Dermis microvascular lymphatic vessel endothelial cell (primary cell): Measurements from ENCODE around the gene DNAL4. TPM values are rescaled to one million over a fixed set of nuclear protein-coding genes. Genes with fewer than 3 reads are reported as not detected.
"Not testable (repeated sequence)": the region's sequence is repeated elsewhere in the genome, so short reads cannot be mapped to it uniquely, and the experiment has no call there.

Experiments
- DNase-seq, 2 donors: peaks; one replicate each; pipeline versions ENCODE4 v3.0.0 to v3.0.0-alpha.2; 2010; ENCODE audit warnings: low read depth in 2 of 2
- total RNA-seq: library from RNA; depleted of rRNA; stranded (reverse); fragments of >200 nt; gene quantifications from 2 replicates; pipeline ENCODE4 v1.2.1, GENCODE V29; 2014

The DNAL4 gene
- total RNA-seq, 1 donor from 2014 or later = 11.8 TPM

DNA sequence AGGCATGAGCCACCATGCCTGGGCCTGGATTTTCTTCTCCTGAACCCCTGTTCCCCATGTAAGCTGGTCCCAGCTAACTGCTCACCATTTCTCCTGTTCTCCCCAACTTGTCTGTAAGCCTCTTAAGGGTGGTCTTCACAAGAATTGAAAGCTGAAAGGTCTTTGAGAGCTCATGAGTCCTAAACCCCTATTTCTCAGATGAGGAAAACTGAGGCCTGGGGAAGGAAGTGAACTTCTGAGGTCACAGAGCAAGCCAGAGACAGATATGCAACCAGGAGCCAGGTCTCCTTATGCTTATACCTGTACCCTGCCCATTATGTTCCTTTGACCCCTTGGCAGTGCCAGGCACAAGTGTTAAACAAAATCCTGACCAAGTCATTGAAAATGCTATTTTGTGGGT, 33.6 kb upstream of the DNAL4 start:
- DNase-seq = no peak

DNA sequence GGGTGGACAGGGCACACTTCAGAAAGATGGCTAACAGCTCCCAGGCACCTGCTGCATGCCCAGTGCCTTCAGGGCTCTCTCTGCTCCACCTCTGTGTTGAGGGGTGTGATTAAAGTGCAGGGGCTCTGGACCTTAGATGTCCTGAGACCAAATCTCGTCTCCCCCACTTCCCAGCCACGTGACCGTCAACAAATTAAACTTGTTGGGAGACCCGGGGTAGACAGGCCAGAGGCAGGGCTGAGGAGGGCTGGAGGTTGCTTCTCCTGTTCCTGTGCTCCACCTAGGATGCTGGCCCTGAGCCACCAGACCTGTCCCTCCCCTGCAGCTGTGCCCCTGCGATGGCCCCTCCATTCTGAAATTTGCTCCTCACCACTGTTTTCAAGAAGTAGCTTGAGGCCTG, 32.9 kb upstream of the DNAL4 start:
- no peak for DNase-seq

DNA sequence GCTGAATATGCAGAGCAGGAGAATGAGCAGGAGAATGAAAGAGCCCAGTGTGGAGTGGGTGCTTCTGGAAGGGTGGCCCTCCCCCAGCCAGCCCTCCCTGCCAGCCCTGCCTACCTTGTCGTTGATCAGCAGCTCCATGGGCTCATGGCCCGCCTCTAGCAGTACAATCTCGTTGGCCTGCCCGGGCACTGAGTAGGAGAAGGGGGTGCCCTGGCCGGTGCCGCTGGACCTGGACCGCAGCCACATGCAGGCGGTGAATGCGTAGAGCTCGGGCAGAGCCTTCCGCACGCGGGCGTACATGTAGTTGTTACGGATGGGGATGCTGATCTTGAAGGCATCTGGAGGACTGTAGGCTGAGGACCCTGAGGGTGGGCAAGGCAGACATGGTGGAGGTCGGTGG, 32.4 kb upstream of the DNAL4 start:
- DNase-seq = no peak

DNA sequence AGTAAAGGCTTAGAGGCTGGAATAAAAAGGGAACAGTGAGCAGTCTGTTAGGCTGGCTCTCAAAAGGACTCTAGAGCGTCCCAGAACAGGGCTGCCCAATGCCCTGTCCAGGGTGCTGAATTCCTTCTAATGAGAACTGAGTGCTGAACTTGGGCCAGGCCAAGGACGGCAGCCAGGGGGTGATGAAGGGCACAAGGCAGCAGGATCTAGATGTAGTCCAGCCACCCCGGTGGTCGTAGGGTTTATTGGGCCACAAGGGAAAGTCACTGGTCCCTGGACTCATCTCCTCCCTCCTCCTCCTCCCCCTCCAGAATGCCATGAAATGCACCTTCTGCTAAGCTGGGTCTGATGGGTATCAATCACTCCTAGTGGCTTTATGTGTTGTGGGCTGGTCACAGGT, 30.6 kb upstream of the DNAL4 start:
- peak; percentile 69 to 81 for DNase-seq

DNA sequence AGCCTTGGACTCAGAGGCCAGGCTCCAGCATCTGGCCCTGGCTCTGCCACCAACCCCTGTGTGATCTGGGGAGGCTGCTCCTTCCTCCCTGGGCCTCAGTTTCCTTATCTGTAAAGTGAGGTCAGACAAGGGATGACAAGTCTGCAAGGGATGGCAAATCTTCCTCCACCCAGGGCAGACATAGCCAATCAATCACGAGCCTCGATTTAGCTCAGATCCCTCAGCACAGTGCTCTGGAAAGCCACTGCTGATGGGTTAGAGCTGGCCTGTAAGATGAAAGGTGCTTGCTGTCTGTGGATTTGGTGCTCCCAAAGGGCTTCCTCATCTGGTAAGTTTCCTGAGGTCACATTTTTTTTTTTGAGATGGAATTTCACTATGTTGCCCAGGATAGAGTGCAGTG, 29.7 kb upstream of the DNAL4 start:
- DNase-seq = no peak

DNA sequence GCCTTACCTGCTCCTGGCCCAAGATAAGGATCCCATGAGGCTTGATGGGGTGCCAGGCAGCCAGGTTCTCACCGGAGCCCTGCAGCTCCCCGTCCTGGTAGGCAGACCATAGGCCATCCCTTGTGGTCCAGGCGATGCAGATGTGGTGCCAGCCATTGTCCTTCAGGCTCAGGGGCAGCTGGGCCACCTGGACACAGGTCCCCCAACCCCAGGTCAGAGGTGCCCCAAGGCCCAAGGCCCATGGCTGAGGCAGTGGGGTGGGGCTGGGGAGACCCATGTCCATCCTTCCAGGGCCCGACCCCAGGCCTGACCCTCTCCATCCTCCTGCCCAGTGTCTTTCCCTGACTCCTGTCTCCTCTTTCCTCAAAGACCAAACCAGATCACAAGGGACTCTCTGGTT, 29.1 kb upstream of the DNAL4 start:
- DNase-seq = no peak

DNA sequence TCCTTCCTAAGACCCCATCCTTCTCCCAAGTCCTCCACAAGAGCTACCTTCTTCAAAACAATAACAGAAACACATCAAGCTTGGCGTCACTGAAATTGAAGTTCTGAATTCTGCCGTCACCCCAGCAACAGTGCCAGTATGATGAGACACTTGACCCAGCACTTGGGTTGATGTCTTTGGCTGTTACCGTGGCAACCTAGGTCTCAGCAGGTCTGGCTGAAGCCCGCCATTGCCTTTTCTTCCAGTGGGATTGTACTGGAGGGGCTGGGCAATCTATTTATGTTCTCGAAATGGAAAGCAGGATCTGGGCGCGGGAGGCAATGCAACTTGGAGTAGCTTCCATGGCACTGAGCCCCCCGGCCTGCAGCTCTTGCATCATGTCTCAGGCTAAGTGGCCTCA, 26.1 kb upstream of the DNAL4 start:
- DNase-seq = no peak

DNA sequence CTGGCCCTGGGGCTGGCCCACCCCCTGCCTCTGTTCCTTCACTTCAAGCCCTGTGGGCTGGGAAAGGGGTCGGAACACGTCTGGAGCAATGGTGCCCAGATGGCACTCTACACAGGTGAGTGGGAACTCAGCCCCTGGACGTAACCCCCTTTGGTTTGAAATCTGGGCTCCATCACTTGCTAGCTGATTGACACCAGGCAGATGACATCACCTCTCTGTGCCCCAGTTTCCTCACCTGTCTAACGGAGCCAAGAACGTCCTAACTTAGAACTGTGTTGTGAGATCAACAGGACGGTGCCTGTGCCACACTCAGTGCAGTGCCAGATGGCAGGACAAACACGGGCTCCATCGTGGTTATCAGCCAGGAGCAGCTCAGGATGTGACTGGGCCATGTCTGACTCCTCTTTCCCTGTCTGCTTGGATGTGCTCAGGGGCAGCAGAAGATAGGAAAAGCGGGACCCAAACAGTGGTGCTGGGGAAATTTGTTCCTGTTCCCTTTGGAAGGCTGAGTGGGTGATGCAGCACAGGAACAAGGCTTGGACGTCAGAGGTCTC, 25.5 kb upstream of the DNAL4 start:
- DNase-seq = no peak

DNA sequence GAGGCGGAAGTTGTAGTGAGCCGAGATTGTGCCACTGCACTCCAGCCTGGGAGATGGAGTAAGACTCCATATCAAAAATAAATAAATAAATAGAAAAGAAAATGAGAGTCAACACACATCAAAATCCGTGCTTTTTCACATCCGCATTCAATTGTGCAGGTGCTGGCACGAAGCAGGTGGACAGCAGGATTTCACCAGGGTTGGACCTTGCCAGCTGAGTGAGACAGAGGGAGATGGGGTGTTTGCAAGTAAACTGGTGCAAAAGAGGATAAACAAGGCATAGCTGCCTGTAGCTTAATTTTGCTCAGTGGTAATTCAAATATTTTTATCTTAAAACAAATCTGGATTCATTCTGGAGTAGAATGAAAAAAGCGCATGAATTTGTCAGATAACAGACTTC, 23.3 kb upstream of the DNAL4 start:
- no peak for DNase-seq

DNA sequence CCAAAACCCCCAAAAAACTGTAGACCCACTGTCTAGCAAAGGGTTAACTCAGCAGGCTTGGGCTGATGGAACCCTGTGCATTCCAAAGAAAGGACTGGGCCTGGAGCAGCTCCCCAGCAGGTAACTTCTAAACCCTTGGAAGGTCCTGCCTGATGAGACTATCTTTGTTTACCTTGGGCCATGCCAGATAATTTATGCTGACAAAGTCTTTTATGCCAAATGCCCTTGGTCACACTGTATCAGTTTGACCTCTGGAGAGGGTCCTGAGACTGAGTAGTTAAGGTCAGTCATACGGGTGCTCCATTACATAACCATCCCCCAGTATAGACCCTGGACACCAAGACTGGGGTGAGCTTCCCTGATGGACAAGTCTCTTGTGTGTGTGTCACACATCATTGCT, 21.9 kb upstream of the DNAL4 start:
- no peak for DNase-seq

DNA sequence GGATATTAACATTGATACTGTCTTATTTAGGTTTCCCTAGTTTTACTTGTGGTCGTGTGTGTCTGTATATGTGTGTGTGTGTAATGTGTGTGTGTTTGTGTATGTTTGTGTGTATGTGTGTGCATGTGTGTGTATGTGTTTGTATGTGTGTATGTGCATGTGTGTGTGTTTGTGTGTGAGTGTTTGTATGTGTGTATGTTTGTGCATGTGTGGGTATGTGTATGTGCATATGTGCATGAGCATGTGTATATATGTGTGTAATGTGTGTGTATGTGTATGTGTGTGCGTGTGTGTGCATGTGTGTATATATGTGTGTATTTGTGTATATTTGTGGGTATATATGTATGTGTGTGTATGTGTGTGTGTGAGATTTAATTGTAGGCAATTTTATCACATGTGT, 17.3 kb upstream of the DNAL4 start:
- no peak for DNase-seq

DNA sequence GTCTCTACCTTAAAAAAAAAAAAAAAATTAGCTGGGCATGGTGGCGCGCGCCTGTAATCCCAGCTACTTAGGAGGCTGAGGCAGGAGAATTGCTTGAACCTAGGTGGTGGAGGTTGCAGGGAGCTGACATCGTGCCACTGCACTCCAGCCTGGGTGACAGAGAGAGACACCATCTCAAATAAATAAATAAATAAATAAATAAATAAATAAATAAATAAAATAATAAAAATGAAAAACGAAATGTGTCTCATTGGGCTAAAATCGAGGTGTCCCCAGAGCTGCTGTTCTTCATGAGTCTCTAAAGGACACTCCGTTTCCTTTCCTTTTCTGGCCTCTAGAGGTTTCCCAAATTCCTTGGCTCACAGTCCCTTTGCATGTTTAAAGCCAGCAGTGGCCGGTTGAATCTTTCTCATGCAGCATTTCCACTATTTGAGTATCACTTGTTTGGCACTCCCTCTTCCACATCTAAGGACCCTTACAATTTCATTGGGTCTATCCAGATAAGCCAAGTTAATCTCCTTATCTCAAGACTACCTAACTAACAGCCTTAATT, 11.2 kb upstream of the DNAL4 start:
- DNase-seq = not testable (repeated sequence)

DNA sequence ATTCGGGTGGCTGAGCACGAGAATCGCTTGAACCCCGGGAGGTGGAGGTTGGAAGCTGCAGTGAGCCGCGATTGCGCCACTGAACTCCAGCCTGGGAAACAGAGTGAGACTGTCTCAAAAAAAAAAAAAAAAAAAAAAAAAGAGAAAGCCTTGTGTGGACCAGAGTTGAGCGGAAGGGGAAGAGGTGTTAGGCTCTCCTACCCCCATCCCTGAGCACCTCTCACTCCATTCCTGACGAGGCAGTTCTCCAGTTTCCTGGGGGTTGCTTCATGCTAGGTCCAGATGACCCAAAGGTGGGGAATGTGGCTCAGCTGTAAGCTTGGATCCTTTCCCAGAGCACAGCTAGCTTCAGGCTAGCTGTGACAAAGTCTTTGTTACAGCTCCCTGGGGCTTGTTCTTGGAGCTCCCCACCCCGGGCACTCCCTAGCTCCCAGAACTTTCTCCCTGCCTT, 8.8 kb upstream of the DNAL4 start:
- no peak for DNase-seq

DNA sequence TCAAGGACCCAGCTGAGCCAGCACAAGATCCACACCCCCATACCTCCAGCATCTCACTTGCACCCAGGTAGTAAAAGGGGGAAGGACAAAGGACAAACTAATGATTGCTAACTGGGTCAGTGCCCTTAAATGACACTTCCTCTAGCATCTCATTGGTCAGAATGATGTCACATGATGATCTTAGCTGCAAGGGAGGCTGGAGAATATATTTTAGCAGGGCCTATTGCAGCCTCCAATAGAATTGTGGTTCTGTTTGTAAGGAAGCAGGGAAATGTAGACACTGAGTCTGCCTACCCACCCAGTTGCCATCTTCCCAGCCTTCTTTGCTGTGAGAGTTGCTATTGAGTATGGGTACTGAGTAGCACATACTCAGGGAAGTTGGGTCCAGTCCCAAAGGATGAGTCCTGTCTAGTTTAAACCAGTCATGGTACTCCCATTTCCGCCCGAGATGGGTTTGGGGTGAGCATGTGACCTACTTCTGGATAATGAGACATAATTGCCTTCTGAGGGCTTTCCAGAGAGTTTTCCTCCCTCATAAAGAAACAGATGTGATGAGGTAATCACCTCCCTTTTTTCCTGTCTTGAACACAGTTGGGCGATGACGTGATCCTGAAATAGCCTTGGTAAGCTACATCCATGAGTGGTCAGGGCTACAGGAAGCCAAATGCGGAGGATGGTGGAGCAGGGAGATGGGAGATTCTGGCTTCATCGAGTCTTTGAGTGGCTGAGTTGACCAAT, 5.5 kb upstream of the DNAL4 start:
- DNase-seq = no peak

DNA sequence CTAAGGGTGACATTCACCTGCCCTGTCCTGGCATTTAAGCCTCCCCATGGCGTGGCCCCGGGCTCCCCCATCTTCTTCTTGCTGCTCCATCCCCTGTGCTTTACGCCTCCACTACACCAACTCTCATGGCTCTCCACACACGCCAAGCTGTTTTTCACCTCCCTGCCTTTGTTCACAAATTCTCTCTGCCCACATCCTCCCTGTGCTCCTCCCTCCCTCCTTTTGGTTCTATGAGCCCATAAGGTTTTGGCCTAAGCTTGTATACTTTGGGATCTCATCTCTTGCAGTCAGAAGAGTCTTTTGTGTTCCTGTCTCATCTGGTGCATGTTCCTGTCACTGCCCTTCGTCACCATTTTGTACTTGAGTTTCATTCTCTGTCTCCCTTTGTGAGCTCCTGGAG, 4.6 kb upstream of the DNAL4 start:
- no peak for DNase-seq

DNA sequence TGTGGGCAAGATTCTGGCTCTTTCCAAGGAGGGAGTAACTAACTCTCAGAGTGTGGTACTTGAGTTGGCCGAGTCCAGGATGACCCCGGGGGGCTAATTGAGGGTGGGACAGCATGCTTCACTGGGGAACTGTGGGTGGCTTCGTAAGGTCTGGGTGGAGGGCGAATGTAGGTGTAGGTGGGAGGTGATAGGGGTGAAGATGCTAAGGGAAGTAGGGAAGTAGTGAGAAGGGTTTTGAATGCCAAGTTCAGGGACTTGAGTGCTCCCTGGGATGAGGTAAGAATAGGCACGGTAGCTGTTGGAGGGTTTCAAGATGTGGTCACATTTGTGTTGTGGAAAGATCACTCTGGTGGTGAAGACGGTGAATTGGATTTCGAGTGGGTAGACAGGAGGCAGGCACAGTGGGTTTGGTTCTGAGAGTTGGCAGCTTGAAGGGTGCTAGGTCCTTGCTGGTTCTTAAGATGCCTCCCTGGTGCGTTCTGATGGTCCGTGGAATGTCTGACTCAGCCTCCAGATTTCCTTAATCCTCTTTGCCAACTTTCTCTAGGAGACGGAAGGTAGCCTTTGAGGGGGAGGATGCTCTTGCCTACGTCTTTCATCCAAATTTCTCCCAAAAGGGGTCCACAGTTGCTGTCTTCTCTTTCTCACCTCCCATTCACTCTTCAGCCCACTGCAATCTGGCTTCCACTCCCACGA, 2.5 kb upstream of the DNAL4 start:
- no peak for DNase-seq

DNA sequence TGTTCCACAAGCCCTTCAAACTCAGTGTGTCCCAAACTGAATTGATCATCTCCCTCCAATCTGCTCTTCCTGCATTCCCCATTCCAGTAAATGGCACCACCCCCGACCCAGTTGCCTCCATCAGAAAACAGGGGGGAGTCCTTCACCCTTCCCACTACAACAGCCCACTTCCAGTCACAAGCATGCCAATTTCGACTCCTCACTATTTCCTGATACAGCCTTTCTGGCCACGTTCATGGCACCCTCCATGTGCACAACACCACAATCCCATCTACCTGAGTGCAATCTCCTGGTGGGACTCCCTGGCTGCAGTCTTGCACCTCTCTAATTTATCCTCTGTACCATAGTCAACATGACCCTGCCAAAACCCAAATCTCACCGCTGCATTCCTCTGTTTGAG, 1.6 kb upstream of the DNAL4 start:
- DNase-seq = no peak

DNA sequence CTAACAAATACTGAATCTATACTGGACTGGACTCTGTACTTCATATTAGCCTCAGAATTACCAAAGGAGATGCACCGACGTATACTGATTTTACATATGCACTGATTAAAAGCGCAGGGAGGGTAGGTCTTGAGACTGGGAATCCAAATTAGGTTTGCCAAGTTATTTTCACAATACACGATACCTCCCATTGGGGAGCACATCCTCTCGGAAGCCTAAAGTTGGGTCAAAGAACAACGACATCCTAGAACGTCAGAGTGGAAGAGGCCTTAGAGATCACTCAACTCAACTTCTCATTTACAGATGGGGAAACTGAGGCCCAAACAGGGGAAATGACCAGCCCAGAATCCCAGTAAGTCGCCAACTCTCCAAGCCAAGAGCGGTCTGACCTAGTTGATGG, 626 bp downstream of the DNAL4 start:
- no peak for DNase-seq

DNA sequence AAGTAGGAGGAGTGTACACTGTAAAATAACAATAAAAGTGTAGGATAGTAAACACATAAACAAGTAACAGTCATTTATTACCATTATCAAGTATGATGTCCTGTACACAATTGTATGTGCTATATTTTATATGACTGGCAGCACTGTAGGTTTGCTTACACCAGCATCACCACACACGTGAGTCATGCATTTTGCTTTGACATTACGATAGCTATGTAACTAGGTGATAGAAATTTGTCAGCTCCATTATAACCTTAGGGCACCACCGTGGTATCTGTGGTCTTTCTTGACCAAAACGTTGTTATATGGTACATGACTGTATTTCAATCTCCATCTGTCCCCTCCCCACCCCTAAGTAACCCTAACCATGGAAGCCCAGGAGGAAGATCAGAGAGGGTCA, 1.1 kb downstream of the DNAL4 start:
- DNase-seq = no peak

DNA sequence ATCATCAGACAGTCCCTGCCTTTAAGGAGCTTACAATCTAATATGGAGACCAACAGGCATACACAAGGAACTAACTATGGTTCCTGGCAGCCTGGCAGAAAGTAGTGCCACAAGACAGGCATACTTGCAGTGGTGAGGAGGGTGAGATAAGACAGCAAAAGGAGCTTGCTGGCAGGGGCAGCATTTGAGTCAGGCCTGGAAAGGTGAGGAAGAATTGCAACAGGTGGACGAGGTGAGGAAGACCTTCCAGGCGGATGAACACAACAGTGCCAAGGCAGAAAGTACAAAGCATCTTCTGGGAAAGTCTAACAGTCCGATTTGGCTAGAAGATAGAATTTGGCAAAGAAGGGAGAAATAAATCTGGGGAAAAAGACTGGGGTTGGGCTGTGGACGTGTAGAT, 4.3 kb downstream of the DNAL4 start:
- DNase-seq = no peak

DNA sequence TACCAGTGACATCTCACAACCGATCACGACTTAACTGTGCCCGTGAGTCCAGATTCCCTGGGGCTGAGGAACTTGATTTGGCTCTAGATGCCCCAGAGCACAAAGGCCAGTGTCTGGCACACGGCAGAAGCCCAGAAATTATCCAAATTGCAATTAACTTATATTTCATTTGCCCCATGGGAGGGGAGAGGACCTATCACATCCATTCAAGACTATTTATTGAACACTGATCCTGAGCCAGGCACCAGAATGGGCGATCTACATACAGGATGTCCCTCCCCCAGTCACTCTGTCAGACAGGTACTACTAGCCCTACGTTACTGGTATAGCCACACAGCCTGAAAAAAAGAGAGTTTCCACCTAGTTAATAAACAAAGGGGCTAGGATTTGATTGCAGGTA, 5.1 kb downstream of the DNAL4 start:
- no peak for DNase-seq

DNA sequence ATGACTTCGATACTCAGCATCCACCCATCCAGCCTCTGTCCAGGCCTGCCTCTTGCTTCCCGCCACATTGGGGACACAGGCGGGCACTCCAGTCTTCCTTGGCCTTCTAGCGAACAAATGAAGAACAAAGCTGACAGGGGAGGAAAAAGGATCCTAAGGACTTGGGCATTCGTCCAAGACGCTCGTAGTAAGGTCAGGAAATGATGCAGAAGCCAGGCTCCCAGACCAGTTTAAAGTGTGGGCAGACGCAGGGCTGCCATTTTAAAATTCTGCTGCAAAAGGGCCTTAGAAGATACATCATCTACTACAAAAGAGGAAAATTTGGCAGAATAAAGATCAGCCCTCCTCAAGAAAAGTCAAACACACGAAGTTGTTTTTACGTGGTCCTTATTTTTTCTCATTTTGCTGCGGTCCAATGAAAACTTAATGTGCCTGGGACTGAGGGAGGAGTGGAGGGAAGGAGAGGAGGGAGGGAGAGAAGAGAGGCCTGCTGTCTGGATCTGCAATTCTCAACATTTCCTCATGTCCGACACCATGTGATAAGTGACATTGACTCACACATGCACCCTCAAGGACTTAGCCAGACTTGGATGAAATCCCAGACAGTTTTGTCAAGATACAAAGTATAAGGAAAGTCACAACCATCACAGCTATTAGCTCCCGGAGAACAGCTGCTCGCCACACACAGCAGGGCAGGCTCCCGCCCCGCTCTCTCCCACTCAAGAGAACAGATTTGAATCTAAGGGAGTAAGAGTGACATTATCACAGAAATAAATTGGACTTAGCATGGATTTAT, 5.7 kb downstream of the DNAL4 start:
- peak in 1 of 2 donors; percentile 64 for DNase-seq
